GM18907 (cell line): Measurements from ENCODE around the gene AP3S2.
"Not testable (repeated sequence)": the region's sequence is repeated elsewhere in the genome, so short reads cannot be mapped to it uniquely, and the experiment has no call there.

ENCODE experiments used
- ATAC-seq: cut with Tn5 transposase; IDR thresholded peaks from one replicate; pipeline ENCODE4 v1.9.1; 2021; ENCODE audit warnings: mild to moderate bottlenecking, moderate library complexity; ENCODE audit not compliant: unreplicated experiment

The AP3S2 gene

DNA sequence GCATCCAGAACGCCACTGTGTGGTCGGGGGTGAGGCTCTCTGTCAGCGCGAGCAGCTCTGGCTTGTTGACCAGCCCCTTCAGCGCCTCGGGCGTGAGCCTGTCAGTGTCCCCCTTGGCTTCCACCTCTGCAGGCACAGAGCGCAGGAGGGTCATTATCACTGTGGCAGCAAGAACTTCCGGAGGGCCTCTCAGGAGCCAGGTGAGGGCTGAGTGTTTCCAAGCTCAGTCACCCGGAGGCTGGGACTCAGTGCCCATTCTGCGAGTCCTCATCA is 10.0 kb upstream of the AP3S2 start:
- ATAC-seq: no peak

- ATAC-seq: no peak
Measured at GRCh38 chr15:89903015-89903857, 9.4 kb upstream of the AP3S2 start.

GRCh38 chr15:89900849-89901248 is 7.1 kb upstream of the AP3S2 start:
- no peak for ATAC-seq

- ATAC-seq: no peak
Measured at GRCh38 chr15:89899951-89900567, 6.3 kb upstream of the AP3S2 start.

DNA sequence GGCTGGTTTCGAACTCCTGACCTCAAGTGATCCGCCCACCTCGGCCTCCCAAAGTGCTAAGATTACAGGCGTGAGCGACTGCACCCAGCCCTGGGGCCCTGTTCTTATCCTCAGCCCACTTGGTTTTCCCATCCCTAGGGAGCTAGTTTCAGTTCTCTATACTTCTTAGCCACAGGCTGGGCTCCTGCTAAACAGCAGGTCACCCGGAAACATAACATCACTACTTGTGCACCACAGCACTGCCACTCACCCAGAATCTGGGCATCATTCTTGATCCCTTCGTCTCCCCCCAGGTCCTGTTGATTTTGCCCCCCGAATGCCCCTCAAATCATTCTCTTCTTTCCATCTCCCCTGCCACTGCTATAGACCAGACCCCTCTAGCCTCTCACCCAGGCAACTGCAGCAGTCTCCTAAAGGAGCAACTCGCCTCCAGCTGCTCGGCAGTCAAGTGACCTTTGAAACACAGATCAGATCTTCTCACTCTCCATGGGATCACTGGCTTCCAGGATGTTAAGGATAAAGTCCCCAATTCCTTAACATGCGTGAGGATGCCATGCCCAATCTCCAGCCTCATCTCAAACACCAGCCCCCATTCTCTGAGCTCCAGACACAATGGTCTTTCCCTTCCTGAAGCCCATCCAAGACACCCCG is 5.6 kb upstream of the AP3S2 start:
- no peak for ATAC-seq

DNA sequence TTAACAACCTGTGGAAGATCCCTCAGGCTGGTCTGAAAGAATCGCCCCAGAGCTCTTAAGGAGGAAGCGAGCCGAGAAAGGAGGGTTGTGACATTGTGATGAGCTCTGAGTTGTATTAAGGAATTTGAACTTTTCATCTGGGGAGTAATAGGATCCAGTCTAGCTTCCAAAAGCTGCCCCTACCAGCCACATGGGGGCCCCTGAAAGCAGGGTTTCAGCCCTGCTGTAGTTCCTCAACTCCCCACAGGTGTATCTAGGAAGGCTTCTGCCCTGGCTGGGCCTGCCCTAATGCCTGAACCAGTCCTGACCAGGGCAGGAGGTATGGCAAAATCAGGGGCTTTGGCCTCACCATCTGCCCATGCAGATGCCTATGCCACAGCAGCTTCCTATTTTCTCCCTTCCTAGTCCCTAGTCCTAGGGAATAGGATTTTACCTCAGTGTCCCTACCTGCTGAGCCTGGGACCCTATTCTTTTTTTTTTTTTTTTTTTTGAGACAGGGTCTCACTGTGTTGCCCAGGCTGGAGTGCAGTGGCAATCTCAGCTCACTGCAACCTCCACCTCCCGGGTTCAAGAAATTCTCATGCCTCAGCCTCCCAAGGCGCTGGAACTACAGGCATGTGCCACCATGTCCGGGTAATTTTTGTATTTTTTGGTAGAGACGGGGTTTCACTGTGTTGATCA is 5.0 kb upstream of the AP3S2 start:
- peak; percentile 52 for ATAC-seq

GRCh38 chr15:89898146-89898545 is 4.4 kb upstream of the AP3S2 start:
- ATAC-seq: no peak

DNA sequence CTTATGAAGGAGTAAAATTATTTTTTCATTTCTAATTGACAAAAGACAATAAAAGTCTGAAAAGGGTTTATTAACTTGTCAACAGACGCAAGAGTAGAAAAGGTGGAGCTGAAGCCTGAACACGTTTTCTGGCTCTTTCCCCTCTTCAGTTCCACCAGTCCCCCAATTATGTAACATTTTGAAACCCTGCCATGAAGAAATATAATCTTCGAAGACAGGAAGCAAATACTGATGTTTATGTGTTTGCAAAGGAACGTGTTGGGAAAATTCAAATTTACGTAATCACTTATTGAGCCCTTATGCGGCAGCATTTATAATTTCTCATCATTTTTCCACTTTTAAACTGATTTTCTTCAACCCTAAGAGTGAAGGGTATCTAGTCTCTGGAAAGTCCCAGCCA is 767 bp downstream of the AP3S2 start:
- ATAC-seq: no peak

DNA sequence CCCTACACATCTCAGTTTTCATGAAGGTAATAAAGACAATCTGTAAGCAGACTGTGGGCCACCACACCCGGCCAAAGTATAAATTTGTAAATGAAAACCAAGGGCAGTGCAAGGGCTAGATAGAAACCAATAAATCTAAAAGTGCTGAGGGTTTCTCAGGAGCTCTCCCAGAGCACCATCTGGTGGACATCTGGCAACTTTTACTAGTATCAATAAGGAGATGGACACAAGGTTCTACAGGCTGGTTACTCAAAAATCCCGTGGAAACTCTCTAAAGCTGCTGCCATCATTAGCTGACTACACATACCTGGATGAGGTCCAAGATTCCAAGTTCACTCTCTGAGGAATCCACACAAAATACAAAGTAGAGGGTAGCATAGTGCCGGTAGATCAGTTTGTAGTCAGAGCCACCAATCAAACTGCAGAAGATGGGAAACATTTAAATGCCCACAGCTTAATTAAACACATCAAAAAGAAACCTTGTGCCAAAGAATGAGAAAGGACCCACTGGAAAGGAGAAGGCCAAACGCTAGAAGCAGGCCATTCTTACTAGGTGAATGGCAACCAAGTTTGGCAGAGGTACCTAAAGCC is 5.5 kb downstream of the AP3S2 start:
- ATAC-seq: no peak

- ATAC-seq: no peak
Measured at GRCh38 chr15:89885611-89886010, 8.2 kb downstream of the AP3S2 start.

DNA sequence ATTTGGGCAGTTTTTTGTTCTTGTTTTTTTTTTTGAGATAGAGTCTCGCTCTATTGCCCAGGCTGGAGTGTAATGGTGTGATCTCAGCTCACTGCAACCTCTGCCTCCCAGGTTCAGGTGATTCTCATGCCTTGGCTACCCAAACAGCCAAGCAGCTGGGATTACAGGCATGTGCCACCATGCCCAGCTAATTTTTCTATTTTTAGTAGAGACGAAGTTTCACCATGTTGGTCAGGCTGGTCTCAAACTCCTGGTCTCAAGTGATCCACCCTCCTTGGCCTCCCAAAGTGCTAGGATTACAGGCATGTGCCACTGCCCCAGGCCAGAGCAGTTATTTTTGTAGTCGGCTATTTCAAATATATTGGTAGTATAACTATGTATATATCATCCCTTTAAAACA is 8.6 kb downstream of the AP3S2 start:
- not testable (repeated sequence) for ATAC-seq

DNA sequence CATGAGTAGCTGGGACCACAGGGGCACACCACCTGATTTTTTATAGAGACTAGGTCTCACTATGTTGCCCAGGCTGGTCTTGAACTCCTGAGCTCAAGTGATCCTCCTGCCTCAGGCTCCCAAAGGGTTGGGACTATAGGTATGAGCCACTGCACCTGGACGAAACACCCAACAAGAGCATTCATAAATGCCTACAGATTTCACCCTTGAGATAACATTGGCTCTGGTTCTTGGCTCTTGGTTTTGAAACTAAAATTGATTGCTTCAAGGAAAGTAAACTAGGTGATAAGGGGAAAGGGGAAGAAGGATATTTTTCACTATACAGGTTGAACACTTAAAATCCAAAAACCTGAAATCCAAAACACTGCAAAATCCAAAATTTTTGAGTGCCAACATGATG is 10.3 kb downstream of the AP3S2 start:
- ATAC-seq: no peak

- no peak for ATAC-seq
Measured at GRCh38 chr15:89880727-89881126, 13.1 kb downstream of the AP3S2 start.

- no peak for ATAC-seq
Measured at GRCh38 chr15:89878323-89878722, 15.5 kb downstream of the AP3S2 start.

DNA sequence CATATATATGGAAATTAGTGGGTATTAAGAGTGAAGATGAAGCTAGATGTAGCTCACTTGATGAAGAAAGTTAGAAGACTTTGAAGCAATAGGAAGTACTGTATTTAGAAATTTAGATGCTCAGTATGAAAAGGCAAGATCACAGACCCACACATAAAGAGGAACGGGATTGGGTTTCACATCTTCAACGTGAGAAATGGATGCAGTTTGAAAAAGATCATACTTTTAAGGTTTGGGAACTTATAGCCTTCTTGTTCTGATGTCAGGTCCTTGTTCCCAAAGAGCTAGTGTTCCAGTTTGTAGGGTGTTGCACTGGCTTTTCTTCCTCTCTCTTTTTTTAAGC is 16.7 kb downstream of the AP3S2 start:
- ATAC-seq: no peak

- no peak for ATAC-seq
Measured at GRCh38 chr15:89876396-89877082, 17.3 kb downstream of the AP3S2 start.

GRCh38 chr15:89875741-89876140 is 18.1 kb downstream of the AP3S2 start:
- no peak for ATAC-seq

GRCh38 chr15:89874926-89875564 is 18.7 kb downstream of the AP3S2 start:
- ATAC-seq: peak; percentile 69

GRCh38 chr15:89870688-89871288 is 23.0 kb downstream of the AP3S2 start:
- ATAC-seq: no peak

DNA sequence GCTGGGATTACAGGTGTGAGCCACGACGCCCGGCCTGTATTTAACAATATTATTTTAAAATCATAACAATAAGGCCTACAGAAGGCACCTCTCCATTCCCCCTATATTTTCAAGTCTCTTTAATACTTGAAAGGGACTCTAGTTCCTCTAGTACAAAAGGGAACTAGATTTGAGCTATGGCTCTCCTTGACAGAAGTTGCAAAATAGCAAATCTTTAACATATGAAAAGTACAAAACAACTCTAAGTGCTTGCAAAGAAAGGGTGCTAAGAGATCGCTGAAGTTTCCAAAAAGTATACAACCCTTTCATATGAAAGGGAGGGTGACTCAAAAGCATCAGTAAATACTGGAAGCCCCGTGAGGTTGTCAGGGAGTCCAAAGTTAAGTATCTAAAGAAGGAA is 23.8 kb downstream of the AP3S2 start:
- no peak for ATAC-seq
